Stimulated activated CD4-positive, alpha-beta T cell treated with anti-CD3 and anti-CD28 coated beads, Interleukin-2, amount 100 ng/mL, for 24 hours (primary cell): ENCODE measurements around the gene CACNA1C.

Source experiments
- DNase-seq, 2 donors: peaks; one replicate each; pipeline ENCODE4 v3.0.0-alpha.2; 2020

CACNA1C gene

DNA sequence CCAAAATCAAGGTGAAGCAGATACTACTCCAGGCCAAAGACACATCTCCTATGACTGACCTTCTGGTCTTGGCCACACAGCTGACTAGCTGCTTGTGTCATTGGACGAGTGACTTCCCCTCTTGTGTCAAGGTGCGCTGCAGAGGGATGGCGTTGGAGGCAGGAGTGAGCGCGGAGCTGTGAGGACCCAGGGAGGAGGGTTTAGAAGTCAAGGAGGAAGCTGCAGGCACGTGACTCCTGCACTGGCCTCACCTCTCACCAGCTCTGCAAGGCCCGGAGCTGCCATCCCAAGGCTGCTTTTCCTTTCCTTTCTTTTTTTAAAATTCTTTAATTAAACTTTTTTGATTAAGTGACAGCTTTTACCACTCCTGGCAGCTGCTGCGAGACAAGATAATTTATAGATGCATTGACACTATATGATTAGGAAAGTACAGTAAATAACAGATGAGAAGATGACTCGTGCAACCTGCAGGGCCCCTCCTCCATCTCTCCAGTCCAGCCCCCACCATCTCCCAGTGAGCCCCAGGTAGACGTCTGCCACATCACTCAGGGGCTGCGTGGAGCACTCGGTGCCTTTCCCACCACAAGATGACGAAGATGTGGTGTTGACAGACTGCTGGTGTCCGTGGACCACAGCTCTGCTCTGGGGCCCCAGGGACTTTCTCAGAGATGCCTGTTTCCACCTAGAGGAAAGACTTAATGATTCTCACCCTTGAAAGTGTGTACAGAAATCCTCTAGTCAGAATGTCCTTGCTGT is 350.6 kb downstream of the CACNA1C start:
- DNase-seq, result no peak

DNA sequence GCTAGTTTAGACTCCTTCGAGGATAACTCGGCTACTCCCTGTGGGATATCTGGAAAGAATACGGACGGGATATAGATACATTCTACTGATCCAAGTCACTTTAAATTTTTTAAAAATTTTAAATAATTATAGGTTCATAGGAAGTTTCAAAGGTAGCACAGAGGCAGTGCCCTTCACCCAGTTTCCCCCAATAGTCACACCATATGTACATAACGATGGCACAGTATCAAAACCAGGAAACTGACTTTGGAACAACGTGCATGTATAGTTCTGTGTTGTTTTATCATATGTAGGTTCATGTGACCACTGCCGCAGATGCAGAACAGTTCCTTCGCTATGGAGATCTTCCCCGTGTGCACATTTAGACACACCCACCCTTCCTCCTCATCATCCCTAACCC is 352.3 kb downstream of the CACNA1C start:
- DNase-seq, result no peak

DNA sequence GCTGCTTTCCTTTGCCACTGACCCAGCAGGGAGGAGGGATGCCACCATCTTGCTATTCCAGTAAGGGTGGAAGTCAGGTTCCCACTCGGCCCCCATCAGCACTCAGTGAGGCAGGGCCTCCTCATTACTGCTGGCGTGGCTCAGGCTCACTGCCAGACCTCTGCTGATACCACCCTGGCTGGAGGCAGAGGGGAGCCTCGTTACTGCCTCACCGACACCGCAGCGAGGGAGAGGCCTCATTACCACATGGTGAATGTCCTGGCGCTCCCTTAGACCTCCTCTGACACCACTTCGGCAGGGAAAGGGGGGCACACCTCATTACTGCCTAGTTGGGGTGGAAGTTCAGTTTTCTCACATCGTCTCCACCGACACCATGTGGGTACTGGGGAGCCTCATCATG is 354.1 kb downstream of the CACNA1C start:
- DNase-seq, result no peak

DNA sequence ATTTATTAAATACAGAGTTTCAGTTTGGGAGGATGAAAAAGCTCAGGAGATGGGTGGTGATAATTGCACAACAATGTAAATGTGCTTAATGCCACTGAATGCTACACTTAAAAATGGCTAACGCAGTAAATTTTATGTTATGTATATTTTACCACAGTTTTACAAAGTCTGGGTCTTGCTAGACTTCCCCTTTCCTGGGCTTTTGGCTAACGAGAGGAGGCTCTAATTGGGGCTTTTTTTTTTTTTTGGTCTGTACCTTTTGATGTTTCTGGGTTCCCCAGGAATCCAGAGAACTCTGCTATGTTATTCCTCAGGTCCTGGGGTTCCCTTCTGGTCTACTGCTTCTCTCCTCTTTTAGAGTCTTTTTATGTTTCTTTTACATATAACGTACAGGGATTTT is 355.5 kb downstream of the CACNA1C start:
- no peak for DNase-seq

DNA sequence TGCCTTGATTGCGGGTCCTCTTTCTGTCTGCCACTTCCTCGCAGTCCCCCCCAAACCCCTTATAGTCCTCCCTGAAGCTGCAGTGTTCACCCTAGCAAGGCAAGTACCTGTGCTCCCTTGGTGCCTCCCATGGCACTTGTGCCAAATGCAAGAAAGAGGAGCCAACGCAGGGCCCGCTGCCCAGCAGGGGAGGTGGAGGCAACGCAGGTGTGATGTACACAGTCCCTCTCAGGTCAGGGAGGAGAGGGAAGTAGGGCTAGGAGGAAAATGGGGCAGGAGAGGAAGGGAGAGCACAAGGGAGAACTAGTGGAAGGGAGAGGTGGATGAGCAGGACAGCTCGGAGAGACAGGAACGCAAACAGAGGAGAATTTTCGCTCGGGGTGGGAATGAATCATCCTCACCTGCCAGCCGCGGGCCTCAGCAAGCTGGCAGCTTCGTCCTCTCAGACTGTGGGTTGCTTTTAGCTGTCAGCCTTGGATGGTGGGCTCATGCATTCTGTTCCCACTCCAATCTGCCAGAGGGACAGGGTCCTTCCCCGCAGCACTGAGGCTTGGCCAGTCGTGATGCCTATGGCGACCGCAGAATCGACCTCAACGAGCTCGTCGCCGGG is 357.0 kb downstream of the CACNA1C start:
- DNase-seq, result no peak

DNA sequence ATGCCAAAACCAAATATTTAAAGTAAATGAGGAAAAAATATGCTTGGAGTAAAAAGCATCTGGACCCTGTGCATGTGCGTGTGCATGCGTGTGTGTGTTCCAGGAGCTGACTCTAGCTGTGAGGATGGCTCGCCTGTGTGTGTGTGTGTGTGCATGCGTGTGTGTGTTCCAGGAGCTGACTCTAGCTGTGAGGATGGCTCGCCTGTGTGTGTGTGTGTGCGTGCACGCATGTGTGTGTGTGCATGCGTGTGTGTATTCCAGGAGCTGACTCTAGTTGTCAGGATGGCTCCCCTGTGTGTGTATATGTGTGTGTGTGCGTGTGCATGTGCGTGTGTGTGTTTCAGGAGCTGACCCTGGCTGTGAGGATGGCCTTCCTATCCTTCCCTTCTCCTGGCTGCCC is 357.7 kb downstream of the CACNA1C start:
- DNase-seq, result no peak

DNA sequence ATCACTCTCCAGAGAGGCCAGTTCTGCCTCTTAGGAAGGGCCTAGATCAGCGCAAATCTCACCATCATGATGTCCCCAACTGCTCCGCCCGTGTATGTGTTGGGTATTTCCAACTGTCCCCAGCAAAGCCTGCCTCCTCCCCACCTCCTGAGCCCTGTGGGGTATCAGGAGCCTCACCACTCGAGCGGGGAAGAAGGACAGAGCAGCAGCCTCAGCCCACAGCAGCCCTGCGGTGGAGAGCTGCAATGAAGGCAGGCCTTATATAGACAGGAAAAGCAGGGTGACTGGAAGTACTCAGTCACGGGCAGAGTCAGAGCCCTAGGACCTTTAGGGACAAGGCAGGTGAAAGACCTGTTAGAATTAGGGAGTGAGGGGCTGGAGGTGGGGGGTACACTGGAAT is 358.2 kb downstream of the CACNA1C start:
- DNase-seq, result no peak

DNA sequence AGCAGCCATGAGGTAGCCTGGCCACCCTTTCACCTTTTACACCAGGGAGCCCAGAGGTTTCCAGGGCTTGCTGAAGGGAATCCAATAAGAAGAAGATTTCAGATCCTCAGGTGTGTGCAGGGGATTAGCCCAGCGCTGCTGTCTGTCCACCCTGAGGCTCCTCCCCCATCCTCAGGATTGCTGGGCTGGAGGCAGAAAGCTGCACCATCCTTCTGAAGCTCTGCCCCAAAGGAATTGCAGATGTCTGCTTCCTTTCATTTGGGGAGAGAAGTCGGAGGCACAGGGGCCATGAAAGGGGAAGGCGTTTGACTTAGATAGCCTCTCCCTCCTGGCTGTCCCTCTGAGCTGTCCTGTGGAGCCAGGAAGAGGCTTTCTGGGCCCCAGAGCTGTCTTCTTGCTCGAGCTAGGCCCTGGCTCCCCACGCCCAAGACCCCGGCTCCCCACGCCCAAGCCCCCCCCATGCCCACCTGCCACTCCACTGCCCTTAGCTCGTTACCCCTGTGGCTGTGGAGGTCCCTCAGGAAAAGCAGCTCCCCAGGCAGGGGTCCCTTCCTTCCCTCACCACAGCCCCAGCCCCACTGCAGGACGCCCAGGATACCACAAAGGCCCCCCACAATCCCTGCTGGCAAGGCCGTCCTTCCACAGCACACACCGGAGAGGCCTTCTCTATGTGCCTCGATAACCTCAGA is 359.0 kb downstream of the CACNA1C start:
- no peak for DNase-seq

DNA sequence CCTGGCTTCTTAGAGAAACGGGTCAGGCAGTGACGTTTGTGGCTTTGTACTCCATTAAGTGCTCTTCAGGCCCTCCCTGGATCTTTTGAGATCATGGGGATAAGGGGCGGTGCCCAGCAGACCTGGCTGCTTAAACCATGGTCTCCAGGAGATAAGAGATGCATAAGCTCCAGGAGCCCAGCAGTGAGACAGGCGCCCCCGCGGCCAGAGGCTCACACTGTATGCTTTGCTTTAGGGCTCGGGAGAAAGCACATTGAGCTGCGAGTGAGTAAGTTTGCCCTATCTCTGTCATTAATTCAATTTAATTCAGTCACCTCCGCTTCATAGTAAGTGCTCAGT is 359.5 kb downstream of the CACNA1C start:
- DNase-seq, result no peak

DNA sequence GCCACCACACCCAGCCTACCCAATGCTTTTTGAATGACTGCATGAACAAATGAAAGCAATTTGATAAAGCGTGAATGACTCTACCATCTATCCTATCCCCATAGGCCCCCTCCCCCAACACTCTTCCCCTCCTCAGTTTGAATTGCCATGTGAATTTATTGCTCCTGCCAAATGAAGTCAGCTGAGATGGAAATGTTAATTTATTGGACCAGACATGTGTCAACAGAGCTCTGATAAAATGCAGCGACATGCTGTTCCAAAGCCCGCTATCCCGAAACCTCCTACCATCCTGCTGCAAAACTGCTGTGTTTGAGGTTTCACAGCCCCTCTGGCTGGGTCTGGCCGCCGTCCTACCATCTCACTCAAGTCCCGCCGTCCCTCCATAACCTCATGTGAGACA is 360.5 kb downstream of the CACNA1C start:
- no peak for DNase-seq

DNA sequence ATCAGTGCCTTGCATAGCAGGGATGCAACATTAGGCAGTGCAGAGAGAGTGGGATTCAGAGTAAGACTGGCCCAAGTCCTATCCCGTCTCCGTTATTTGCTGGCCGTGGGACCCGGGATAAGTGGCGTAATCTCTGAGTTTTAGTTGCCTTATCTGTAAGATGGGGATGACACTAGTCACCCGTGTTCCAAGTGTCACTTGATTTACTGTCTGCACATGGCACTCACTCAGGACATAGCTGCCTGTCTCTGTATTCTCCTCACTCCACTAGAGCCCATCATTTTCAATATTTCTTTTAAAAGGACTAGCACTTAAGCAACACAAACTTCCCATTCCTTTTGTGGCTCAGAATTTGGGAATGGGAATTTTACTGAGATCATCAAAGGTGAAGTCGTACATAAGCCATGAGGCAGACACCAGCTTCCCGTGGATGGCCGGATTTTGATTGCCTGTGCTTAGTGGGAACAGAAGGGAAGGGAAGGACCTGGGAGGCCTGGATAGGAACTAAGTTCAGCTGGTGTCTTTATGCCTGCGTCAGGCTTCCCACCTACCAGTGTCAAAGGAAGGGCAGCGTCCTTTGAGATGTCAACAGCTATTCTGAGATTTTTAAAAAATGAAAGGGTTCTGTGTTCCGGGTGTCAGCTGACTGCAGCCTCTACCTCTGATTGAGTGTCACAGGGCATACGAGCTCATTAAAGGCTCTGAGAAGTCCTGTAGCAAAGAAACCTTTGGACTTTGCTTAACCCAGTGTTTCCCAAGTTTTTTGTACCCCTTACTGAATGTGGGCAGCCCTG is 361.4 kb downstream of the CACNA1C start:
- no peak for DNase-seq

DNA sequence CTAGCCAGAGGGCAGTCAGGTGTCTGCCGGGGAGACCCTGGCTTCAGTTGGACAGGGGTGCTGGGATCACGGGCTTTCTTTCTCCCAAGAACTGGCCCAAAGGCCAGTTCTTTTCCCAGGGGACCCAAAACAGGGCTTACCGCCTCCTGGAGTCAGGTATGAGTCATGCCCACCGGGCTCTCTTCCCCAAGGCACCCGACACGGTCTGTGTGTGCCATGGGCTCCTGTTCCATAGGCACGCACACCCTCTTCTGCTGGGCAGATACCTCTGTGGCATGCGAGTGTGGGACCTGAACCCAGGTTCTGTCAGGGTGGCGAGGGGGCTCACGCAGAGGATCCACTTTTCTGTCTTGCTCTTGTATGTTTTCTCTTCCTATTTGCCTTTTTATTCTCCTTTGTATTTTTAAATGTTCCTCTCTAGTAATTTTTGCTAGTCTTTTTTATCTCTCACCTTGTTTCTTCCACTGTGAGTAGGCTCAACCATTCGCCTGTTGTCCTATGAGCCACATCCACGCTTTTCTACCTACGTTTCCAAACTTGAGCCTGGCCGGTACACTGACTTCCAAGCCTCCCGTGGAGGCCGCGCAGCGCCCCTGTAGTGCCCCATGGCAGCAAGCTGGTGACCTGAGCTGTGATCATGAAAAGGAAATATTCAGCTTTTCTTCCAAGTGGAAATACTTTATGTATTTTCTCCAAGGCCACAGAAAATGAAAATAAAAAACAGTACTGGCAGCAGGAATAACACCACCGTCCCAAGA is 362.2 kb downstream of the CACNA1C start:
- DNase-seq, result no peak

DNA sequence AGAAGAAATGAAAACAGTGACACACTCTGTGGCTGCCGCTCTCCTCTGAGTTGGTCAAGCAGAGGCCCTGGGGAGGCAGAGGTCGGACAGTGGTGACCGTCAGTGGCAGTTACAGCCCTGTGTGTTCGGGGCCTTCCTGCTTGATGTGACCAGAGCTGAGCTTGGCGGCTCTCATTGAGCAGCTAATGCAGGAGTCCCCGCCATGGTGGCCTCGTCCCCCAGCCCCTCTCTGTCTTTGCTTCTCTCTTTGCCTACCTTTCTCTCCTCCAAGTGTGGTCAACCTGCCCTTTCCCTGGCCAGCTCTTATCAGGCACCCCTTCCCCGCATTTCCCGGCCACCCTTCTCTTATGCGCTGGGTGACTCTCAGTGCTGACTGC is 362.8 kb downstream of the CACNA1C start:
- no peak for DNase-seq

DNA sequence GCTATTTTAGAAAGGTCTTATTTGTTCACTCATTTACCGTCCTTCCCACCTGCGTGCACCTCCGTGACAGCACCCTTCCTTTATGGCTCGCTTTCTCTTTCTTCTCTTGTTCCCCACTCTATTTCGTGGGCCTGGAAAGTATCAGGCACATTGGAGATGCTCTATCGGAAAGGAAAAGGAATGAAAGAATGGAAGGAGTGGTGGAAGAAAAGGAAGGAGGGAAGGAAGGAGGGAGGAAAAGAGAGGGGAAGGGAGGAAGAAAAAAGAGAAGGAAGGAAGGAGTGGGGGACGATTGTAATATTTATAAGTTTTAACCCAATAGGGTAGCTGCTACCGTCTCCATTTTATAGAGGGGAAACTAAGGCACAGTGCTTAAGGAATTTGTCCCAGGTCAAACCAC is 363.4 kb downstream of the CACNA1C start:
- no peak for DNase-seq

DNA sequence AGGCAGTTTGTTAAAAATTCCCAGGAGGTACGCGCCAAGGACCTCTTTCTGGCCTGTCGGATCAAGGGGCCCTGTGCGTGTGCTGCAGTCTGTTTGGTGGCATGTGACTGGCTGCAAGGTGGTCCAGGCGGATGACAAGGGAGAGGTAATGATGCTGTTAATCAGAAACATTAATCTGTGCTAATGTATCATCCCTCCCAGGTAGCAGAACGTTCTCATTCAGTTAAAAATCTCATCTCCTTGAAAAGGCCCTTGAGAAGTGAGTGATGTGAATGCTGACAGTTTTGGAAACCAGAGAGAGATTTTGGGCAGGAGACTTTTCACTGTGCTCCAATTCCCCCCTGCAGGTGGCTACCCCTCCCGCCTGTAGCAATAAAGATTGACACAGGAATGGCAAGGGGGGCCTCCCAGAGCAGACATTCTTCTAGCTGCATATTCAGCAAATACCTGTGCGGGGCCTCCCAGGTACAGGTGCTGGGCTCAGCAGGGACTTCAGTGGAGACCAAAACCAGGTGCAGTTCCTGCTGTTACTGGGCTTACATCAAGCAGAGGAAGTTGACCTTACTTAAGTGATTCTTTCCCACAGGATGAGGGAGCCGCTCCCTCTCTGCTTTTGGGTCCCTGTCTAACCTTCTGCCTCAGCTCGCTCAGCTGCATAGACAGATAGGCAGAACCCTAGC is 364.8 kb downstream of the CACNA1C start:
- DNase-seq, result no peak

DNA sequence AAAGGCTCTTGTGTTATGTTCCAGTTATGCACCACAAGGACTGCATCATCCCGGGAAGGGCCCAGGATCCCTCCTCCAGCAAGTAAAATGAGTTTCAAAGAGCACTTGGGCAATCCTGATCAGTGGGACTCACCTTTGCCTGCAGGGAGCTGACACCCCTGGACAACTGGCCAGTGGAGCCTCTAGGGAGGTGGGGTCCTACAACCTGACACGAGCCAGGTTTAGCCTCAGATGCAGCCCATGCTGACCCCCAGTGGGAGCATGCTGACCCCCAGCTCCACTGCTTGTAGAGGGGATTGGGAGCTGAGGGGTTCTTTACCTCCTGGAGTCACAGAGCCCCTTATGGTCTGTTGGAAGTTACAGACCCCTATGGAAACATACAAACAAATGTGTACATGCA is 365.8 kb downstream of the CACNA1C start:
- DNase-seq, result no peak

DNA sequence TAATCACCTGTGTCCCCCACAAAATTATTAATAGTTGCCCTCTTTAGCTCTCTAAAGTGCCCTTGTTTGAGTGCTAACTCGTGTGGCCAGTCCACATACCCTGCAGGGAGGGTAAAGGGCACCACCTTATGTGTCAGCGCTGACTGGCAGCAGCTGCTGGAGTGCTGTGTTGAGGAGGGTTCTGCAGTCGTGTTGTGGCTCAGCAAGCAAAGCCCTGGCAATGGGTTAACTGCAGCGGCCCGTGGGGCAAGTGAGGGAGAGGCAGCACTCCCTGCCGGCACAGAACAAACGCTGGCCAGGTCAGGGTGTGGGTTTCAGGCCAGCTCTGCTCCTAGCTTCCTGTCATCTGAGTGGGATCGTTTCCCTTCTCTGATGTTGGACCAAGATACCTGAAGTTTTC is 369.8 kb downstream of the CACNA1C start:
- no peak for DNase-seq

DNA sequence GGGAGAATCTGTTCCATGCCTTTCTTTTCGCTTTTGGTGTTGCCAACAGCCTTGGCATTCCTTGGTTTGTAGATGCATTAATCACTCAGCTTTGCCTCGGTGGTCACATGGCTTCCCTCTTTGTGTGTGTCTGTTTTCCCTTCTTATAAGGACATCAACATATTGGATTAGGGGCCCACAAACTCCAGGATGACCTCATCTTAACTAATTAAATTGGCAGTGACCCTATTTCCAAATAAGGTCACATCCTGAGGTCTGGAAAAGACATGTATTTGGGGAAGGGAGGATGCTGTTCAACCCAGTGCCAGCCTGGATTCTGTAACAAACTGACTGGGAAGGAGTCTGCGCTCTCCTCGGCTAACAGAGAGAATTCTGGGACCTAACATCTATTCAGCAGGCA is 376.2 kb downstream of the CACNA1C start:
- no peak for DNase-seq

DNA sequence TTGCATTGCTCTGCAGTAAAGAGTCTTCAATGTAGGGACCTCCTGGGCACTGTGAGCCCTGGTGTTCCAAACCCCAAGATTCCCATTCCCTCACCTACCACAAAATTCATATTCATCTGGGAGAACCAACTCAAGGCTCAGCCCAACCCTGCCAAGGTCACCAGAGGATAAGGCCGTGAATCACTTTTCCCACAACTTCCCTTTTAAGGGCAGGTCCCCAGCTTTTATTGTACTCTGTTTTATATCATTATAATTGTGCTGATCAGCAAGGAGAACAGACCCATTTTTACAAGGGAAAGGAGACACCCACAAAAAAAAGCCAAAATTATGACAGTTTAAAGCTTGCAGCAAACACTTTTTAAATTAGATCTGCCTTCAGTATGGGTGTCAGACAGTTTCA is 379.0 kb downstream of the CACNA1C start:
- DNase-seq, result no peak

DNA sequence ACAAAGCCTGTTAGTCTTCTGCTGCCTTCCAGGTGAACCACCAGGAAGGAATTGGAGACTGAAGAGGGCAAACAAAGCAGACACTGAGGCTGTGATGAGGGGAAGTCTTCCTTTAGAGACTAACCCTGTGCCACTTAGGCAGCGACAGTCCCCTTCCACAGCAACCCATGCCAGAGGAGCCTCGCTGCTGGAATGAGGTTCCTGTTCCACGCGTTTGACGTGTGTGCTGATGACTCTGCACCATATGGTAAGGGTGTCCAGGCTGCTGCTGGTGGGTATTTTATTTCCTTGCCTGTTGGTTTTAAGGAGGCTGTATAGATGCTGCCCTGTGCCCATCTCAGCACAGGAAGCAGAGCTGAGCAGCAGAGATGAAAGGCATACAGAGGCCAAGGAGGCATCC is 380.1 kb downstream of the CACNA1C start:
- no peak for DNase-seq

DNA sequence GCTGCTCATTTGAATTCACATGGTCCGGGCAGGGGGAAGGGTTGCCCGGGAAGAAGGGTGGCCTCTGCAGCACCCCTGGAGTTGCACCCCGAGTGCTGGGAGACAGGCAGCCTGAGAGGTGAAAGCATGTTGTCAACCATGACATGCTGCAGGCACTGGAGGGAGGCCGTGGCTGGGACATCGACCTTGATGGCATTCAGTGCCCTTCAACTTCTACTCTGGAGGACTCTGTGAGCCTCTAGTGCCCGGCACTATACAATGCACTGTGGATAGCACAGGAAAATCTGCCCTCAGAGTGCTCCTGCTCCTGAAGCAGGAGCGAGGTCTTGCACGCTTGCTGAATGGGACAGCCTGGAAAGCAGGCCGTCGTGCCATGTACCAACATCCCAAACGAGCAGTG is 382.7 kb downstream of the CACNA1C start:
- DNase-seq, result no peak

DNA sequence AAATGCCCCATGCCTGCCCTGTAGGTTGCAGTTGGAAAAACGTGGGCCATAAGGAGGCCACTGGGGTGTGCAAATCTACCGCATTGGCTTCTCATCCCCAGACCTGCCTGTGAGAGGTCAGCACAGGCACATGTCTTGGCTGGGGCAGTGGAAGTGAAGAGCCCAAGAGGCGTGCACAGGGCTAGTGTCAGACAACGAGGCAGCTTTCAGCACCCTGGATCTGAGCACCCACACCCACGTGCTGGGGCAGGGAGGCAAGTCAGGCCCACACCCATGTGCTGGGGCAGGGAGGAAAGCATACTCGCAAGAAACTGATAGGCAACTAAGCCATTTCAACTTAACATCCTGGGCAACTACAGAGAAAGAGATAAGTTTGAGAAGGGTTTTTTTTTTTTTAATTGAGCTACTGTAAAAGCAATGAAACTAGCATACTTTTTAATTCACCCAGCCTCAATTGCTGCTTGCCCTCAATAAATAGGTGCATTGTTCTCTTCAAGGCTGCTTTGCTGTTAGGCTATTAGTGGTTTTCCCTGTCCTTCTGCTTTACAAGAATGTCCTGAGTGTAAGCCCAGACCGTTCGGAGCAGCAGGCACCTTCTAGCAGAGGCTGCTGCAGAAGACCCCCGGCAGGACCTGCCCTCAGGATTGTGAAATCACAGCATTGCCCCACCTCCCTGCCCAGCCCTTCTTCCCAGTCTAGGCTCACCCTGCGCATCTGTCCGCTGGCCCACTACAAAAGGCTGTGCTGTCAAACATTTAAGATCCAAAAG is 386.7 kb downstream of the CACNA1C start:
- DNase-seq, result no peak
